ENCODE data around the gene SLC8A3. TPM values are rescaled to one million over a fixed set of nuclear protein-coding genes. Genes with fewer than 3 reads are reported as not detected.
"Not testable (repeated sequence)": the region's sequence is repeated elsewhere in the genome, so short reads cannot be mapped to it uniquely, and the experiment has no call there.

The SLC8A3 gene
- 1 to 10 TPM in 1 of 2 donors, under 1 TPM in 1; 0.20 to 2.2 TPM for total RNA-seq
- total RNA-seq = 0 to 0.12 reads per million in 2 donors

- H3K27ac Mint-ChIP-seq = no peak within 1 kb of the TSS
- ATAC-seq (peak; percentile 42), DNase-seq (no peak)
- H3K9me3 ChIP-seq (ENCODE audit: control insufficient read depth, low read length, poor library complexity, severe bottlenecking) = no peaks in the 10 kb centered on the region
- peaks cover 74% of the 10 kb centered on the region for H3K27me3 Mint-ChIP-seq
- H3K4me1 Mint-ChIP-seq = peaks cover 12% of the 10 kb centered on the region
- H3K36me3 Mint-ChIP-seq (ENCODE audit: low read depth) = peaks cover 3% of the 10 kb centered on the region
- peak within 1 kb of the TSS; percentile 90 for H3K4me3 Mint-ChIP-seq
Observed at GRCh38 chr14:70188659-70189455, at the start of gene SLC8A3. TSS of gene SLC8A3 (minus strand) at chr14:70188951. CDS start at chr14:70168422, 20,529 bp downstream.

- H3K9me3 ChIP-seq (ENCODE audit: control insufficient read depth, low read length, poor library complexity, severe bottlenecking) = no peaks in the 10 kb centered on the region
- no peaks in the 10 kb centered on the region for H3K36me3 Mint-ChIP-seq (ENCODE audit: low read depth)
- no peak for ATAC-seq
- peaks cover 42% of the 10 kb centered on the region for H3K27me3 Mint-ChIP-seq
- no peaks in the 10 kb centered on the region for H3K4me1 Mint-ChIP-seq
- DNase-seq = no peak
- H3K27ac Mint-ChIP-seq = no peak overlapping the region
- no peak overlapping the region for H3K4me3 Mint-ChIP-seq
Observed at GRCh38 chr14:70237710-70238109, 49.0 kb upstream of the SLC8A3 start.

GRCh38 chr14:70234066-70234950 is 45.6 kb upstream of the SLC8A3 start:
- Mint-ChIP-seq H3K36me3 (ENCODE audit: low read depth) (no peaks in the 10 kb centered on the region), H3K27ac (no peak overlapping the region), H3K4me3 (no peak overlapping the region), H3K27me3 (peaks cover 65% of the 10 kb centered on the region), H3K4me1 (no peaks in the 10 kb centered on the region)
- no peak for DNase-seq
- no peak for ATAC-seq
- no peaks in the 10 kb centered on the region for H3K9me3 ChIP-seq (ENCODE audit: control insufficient read depth, low read length, poor library complexity, severe bottlenecking)

GRCh38 chr14:70231756-70232544 is 43.2 kb upstream of the SLC8A3 start:
- H3K4me1 Mint-ChIP-seq; H3K27ac Mint-ChIP-seq; H3K9me3 ChIP-seq (ENCODE audit: control insufficient read depth, low read length, poor library complexity, severe bottlenecking); H3K36me3 Mint-ChIP-seq (ENCODE audit: low read depth); DNase-seq; H3K4me3 Mint-ChIP-seq; ATAC-seq: not testable (repeated sequence)
- H3K27me3 Mint-ChIP-seq = peaks cover 66% of the 10 kb centered on the region

- not testable (repeated sequence) for DNase-seq; H3K36me3 Mint-ChIP-seq (ENCODE audit: low read depth); ATAC-seq; H3K9me3 ChIP-seq (ENCODE audit: control insufficient read depth, low read length, poor library complexity, severe bottlenecking); H3K4me3 Mint-ChIP-seq; H3K4me1 Mint-ChIP-seq; H3K27ac Mint-ChIP-seq
- peaks cover 63% of the 10 kb centered on the region for H3K27me3 Mint-ChIP-seq
Observed at GRCh38 chr14:70229877-70230640, 41.3 kb upstream of the SLC8A3 start.

GRCh38 chr14:70213721-70214282 is 25.1 kb upstream of the SLC8A3 start:
- no peak for ATAC-seq

GRCh38 chr14:70212752-70213151 is 24.0 kb upstream of the SLC8A3 start:
- H3K27ac Mint-ChIP-seq = no peak overlapping the region
- peaks cover 55% of the 10 kb centered on the region for H3K27me3 Mint-ChIP-seq
- no peaks in the 10 kb centered on the region for H3K4me1 Mint-ChIP-seq
- no peak overlapping the region for H3K4me3 Mint-ChIP-seq
- ATAC-seq (no peak), DNase-seq (no peak)
- H3K9me3 ChIP-seq (ENCODE audit: control insufficient read depth, low read length, poor library complexity, severe bottlenecking) = no peaks in the 10 kb centered on the region
- H3K36me3 Mint-ChIP-seq (ENCODE audit: low read depth) = peaks cover 2% of the 10 kb centered on the region

More at GRCh38 chr14:70213721-70214282, 25.1 kb upstream of the SLC8A3 start:
- no peak overlapping the region for H3K27ac Mint-ChIP-seq
- H3K36me3 Mint-ChIP-seq (ENCODE audit: low read depth) = peaks cover 2% of the 10 kb centered on the region
- no peaks in the 10 kb centered on the region for H3K9me3 ChIP-seq (ENCODE audit: control insufficient read depth, low read length, poor library complexity, severe bottlenecking)
- no peak overlapping the region for H3K4me3 Mint-ChIP-seq
- peaks cover 55% of the 10 kb centered on the region for H3K27me3 Mint-ChIP-seq
- DNase-seq = no peak
- H3K4me1 Mint-ChIP-seq = no peaks in the 10 kb centered on the region

GRCh38 chr14:70208380-70208779 is 19.6 kb upstream of the SLC8A3 start:
- Mint-ChIP-seq H3K27ac (no peak overlapping the region), H3K4me1 (no peaks in the 10 kb centered on the region), H3K27me3 (peaks cover 63% of the 10 kb centered on the region), H3K36me3 (ENCODE audit: low read depth) (peaks cover 3% of the 10 kb centered on the region), H3K4me3 (no peak overlapping the region)
- DNase-seq (no peak), ATAC-seq (no peak)
- no peaks in the 10 kb centered on the region for H3K9me3 ChIP-seq (ENCODE audit: control insufficient read depth, low read length, poor library complexity, severe bottlenecking)

GRCh38 chr14:70203686-70204085 is 14.9 kb upstream of the SLC8A3 start:
- Mint-ChIP-seq H3K4me1 (no peaks in the 10 kb centered on the region), H3K27me3 (peaks cover 62% of the 10 kb centered on the region), H3K36me3 (ENCODE audit: low read depth) (peaks cover 3% of the 10 kb centered on the region), H3K4me3 (no peak overlapping the region), H3K27ac (no peak overlapping the region)
- ATAC-seq (no peak), DNase-seq (no peak)
- no peaks in the 10 kb centered on the region for H3K9me3 ChIP-seq (ENCODE audit: control insufficient read depth, low read length, poor library complexity, severe bottlenecking)

GRCh38 chr14:70201994-70202393 is 13.2 kb upstream of the SLC8A3 start:
- no peaks in the 10 kb centered on the region for H3K9me3 ChIP-seq (ENCODE audit: control insufficient read depth, low read length, poor library complexity, severe bottlenecking)
- DNase-seq (no peak), ATAC-seq (no peak)
- no peaks in the 10 kb centered on the region for H3K4me1 Mint-ChIP-seq
- peaks cover 3% of the 10 kb centered on the region for H3K36me3 Mint-ChIP-seq (ENCODE audit: low read depth)
- no peak overlapping the region for H3K4me3 Mint-ChIP-seq
- H3K27me3 Mint-ChIP-seq = peaks cover 53% of the 10 kb centered on the region
- H3K27ac Mint-ChIP-seq = no peak overlapping the region

- Mint-ChIP-seq H3K4me3 (no peak overlapping the region), H3K27ac (no peak overlapping the region), H3K4me1 (no peaks in the 10 kb centered on the region), H3K27me3 (peaks cover 45% of the 10 kb centered on the region), H3K36me3 (ENCODE audit: low read depth) (peaks cover 3% of the 10 kb centered on the region)
- DNase-seq (no peak), ATAC-seq (no peak)
- no peaks in the 10 kb centered on the region for H3K9me3 ChIP-seq (ENCODE audit: control insufficient read depth, low read length, poor library complexity, severe bottlenecking)
Observed at GRCh38 chr14:70193396-70193795, 4.6 kb upstream of the SLC8A3 start.

GRCh38 chr14:70192915-70193314 is 4.2 kb upstream of the SLC8A3 start:
- Mint-ChIP-seq H3K27ac (no peak overlapping the region), H3K4me3 (no peak overlapping the region), H3K27me3 (peaks cover 48% of the 10 kb centered on the region), H3K36me3 (ENCODE audit: low read depth) (peaks cover 3% of the 10 kb centered on the region), H3K4me1 (peaks cover 2% of the 10 kb centered on the region)
- ATAC-seq (no peak), DNase-seq (no peak)
- no peaks in the 10 kb centered on the region for H3K9me3 ChIP-seq (ENCODE audit: control insufficient read depth, low read length, poor library complexity, severe bottlenecking)
